H4 (cell line): ENCODE results near the gene ABCC3. TPM values are rescaled to one million over a fixed set of nuclear protein-coding genes. Genes with fewer than 3 reads are reported as not detected.

Experiments
- DNase-seq: peaks from one replicate; pipeline ENCODE4 v3.0.0-alpha.2; 2015; ENCODE audit warnings: low spot score
- total RNA-seq: library from RNA; depleted of rRNA; stranded (reverse); fragments of >200 nt; shearing (Covaris generic); gene quantifications from 2 replicates; pipeline ENCODE4 v1.2.3, GENCODE V29; 2014

Gene ABCC3
- total RNA-seq, 1 experiment from 2014 or later = 16.0 TPM

- no peak for DNase-seq
Observed at GRCh38 chr17:50642722-50643656, 8.3 kb downstream of the ABCC3 start.

DNA sequence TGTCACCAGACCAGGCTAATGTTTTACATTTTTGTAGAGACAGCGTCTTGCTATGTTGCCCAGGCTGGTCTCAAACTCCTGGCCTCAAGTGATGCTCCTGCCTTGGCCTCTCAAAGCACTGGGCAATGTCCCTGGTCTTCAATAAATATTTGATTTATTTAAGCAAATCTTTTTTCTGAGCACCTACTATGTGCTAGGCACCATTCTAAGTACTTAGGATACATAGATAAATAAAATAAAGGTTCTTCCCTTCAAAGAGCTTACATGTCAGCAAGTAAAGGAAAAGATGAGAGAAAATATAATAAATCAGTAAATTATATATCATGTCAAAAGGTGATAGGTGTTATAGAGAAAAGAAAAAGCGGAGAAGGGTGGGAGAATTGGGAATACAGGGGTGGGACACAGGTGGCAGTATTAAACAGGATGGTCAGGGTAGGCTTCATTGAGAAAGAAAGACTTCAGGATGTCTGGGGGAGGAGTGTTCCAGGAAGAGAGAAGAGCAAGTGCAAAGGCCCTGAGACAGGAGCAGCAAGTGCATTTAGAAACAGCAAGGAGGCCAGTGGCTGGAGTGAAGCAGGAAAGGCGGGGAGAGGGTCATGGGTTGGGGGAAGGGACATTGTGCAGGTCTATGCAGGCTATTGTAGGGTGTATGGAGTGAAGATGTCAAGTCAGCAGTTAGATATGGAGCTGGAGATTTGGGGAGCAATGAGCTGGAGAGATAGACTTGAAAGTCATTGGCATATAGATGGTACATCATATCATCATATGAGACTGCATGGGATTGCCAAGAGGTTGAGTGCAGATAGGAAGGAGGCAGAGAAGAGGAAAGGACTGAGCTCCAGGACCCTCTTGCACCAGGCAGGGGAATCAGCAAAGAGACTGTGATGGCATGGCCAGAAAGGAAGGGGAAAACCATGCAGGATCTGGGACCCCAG, 11.3 kb downstream of the ABCC3 start:
- DNase-seq = no peak

GRCh38 chr17:50647187-50647586, 12.5 kb downstream of the ABCC3 start:
- no peak for DNase-seq

- peak; percentile 55 for DNase-seq
Observed at GRCh38 chr17:50649042-50649908, 14.6 kb downstream of the ABCC3 start.

DNA sequence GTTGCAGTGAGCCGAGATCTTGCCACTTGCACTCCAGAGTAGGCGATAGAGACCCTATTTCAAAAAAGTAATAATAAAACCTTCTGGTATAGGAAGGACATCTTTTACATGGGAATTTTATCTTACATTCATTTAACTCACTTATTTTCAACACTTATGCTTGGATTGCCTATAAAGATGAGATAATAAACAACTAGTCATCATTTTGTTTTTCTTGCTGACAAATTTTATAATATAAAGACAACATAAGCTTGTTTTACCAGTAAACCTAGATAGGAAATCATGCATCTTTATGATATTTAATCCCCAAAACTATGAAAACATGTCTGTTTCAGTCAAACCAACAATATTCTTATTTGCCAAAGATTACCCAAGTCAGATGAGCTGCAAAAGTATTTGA, 17.0 kb downstream of the ABCC3 start:
- DNase-seq = no peak

- DNase-seq = no peak
Observed at GRCh38 chr17:50653738-50654137, 19.1 kb downstream of the ABCC3 start.

DNA sequence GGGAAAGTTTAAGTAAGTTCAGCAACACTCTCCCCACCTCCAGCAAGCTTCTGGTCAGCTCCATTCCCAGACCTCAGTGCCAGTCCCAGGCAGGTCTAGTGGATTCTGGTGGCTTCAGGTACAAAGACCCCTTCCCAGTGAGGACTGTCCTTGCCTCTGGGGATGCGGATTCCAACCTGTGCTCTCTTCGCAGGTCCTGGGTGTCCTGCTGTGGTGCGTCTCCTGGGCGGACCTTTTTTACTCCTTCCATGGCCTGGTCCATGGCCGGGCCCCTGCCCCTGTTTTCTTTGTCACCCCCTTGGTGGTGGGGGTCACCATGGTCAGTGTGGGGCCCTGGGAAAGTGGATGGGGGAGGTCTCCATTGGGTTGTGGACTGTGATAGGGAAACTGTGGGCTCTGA, 21.8 kb downstream of the ABCC3 start:
- DNase-seq = no peak

DNA sequence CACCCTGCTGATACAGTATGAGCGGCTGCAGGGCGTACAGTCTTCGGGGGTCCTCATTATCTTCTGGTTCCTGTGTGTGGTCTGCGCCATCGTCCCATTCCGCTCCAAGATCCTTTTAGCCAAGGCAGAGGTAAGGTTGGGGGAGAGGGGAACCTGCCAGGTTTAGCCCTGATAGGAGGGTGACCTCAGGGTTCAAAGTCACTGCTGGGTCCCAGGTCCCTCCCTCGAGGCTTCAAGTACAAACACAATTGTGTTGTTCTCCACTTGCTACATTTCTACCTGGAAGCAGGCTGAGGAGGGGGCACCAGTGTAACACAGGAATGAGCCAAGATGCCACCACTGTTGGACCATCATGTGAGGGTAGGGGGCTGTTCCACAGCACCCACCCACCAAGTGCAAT, 22.4 kb downstream of the ABCC3 start:
- DNase-seq = no peak

DNA sequence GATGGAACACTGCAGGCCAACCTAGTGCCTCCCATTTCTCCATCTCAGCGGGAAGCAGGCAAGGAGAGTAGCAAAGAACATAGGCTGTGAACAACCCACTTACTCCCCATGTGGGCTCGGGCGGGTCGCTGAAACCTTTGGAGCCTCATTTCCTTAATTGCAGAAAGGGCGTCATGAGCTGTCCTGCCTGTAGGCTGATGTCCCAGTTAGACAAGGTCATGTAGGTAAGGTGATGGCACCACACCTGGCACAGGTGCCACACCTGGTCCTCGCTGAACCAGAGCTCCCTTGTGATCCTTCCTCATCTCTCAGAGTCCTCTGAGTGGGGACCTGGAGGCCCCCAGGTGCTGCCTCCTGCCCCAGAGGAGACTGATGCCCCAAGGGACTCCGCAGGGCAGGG, 22.9 kb downstream of the ABCC3 start:
- DNase-seq = no peak

DNA sequence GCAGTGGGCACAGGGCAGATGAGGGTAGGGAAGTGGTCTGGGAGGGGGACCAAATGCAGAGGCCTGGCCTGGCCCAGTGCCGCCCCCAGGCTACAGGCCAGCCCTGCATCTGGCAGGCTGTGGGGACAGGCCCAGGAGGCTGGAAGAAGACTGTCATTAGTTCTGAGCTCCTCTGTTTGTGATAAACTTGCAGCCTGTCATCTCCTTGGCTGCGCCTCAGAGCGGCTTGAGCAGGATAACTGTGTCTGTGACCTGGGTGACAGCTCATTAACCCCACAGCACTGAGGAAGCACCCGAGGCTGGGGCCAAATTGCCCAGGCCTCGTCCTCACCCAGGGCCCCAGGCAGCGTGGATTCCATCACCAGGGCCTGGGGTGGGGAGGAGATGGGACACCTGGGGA, 23.9 kb downstream of the ABCC3 start:
- no peak for DNase-seq

DNA sequence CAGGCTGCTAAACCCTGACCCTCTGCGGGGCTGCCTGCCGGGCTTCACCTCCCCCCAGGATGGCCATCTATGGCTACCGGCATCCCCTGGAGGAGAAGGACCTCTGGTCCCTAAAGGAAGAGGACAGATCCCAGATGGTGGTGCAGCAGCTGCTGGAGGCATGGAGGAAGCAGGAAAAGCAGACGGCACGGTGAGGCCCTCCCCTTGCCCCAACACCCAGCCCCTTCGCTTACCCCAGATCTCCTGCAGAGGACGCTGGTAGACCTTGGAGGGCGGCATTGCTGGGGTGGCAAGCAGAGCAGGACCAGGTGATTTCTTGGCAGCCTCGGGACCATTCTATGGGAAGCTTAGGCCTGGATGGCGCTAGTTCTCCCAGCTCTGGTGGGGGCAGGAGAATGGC, 24.5 kb downstream of the ABCC3 start:
- no peak for DNase-seq

DNA sequence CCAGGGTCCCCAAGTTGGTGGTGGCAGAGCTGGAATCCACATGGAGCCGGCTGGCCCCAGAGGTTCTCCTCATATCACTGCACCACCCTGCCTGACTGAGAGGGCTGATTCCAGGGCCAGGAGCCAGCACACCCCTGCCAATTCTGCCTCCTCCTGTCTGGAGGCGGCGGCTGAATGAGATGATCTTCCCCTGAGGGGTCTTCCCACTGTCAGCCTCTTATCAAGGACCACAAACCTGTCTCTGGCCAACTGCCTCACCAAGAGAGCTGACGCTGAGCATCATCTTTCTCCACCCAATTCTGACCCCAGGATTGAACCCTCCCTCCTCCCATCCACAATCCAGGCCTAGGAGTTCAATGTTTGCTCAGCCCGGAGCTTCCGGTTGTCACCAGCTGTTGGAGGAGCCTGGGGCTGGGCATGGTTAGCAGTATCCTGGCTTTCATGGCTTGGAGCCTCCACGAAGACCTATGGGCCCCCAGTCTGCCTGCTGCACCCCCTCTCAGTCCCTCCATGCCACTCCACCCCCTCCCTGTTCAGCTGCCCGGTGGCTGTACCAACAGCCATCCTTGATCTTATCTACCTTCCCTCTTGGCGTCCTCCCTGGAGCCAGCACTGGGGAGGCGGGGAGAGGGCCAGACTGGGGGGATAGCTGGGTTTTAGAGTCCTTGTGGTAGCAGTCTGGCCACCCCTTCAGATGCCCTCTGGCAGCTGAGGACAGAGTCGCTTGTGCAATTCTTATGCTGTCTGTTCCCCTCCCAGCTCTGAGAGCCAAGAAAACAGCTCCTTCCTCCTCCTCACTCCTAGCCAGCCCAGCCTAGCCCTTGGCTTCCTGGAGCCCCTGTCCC, 25.6 kb downstream of the ABCC3 start:
- peak; percentile 90 for DNase-seq

- no peak for DNase-seq
Observed at GRCh38 chr17:50660887-50661345, 26.2 kb downstream of the ABCC3 start.

DNA sequence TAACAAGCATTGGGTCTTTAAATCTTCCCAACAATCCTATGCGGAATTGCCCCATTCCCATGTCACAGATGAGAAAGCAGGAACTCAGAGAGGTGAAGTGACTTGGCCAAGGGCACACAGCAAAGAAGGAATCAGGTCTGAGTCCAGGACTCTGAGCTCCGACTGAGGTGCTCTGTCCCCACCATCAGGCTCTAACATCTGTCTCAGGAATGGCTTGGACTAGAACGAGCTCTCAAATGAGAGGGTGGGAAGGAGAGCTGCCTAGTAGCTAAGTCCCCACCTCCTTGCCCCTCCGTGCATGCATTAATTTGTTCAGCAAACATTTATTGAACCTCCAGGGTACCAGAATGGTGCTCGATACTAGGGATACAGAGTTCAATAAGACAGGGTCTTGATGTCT, 26.7 kb downstream of the ABCC3 start:
- no peak for DNase-seq

GRCh38 chr17:50661795-50662391, 27.2 kb downstream of the ABCC3 start:
- peak; percentile 100 for DNase-seq

- DNase-seq = no peak
Observed at GRCh38 chr17:50662632-50663225, 28.0 kb downstream of the ABCC3 start.

- DNase-seq = no peak
Observed at GRCh38 chr17:50663812-50664374, 29.2 kb downstream of the ABCC3 start.

- DNase-seq = no peak
Observed at GRCh38 chr17:50664788-50665458, 30.2 kb downstream of the ABCC3 start.

- DNase-seq = no peak
Observed at GRCh38 chr17:50665838-50666237, 31.2 kb downstream of the ABCC3 start.
